IMR-90 (cell line): ENCODE measurements around the gene ABCA10. TPM values are rescaled to one million over a fixed set of nuclear protein-coding genes. Genes with fewer than 3 reads are reported as not detected.

Experiments
- ATAC-seq: fragments of 200-7000 bp; cut with Tn5 transposase; 2 replicates; pipeline ENCODE4 v1.9.1; 2020; ENCODE audit warnings: low read depth, mild to moderate bottlenecking, moderate library complexity
- BruUV-seq: library from RNA; stranded (reverse); fragments of 400-500 nt; replicated peaks from 2 replicates; lab custom pipeline; 2021; lab: Mats Ljungman, UMichigan
- CTCF ChIA-PET: fragments of 300-600 bp; formaldehyde crosslinking; extraction: SDS; loops from one replicate; lab custom pipeline; 2021; ENCODE audit warnings: antibody characterized with exemption; lab: Yijun Ruan, JAX
- POLR2A ChIA-PET: fragments of 300-600 bp; sonication (Branson Sonifier 250); formaldehyde crosslinking; loops from one replicate; lab custom pipeline; 2022; ENCODE audit warnings: antibody characterized with exemption; ENCODE audit not compliant: unreplicated experiment; lab: Charles Lee
- DNase-seq: peaks from one replicate; pipeline ENCODE4 v3.0.0; 2013
- H2AFZ ChIP-seq: replicated peaks from 2 replicates; pipeline ENCODE3; 2013; ENCODE audit warnings: low read length, mild to moderate bottlenecking; ENCODE audit not compliant: poor library complexity
- H2AK5ac ChIP-seq: 2 replicates; pipeline ENCODE4 v1.6.1; 2013; ENCODE audit warnings: low read depth, low read length, inconsistent platforms
- H2AK9ac ChIP-seq: replicated peaks from 2 replicates; pipeline ENCODE3; 2013; ENCODE audit warnings: mild to moderate bottlenecking, low read depth, low read length, moderate library complexity; ENCODE audit not compliant: poor library complexity
- H2BK120ac ChIP-seq: 2 replicates; pipeline ENCODE4 v1.6.1; 2013; ENCODE audit warnings: low read depth, low read length, inconsistent platforms
- H2BK15ac ChIP-seq: 3 replicates; pipeline ENCODE4 v1.6.1; 2013; ENCODE audit warnings: low read depth, low read length, inconsistent platforms
- H2BK20ac ChIP-seq: 2 replicates; pipeline ENCODE4 v1.6.1; 2013; ENCODE audit warnings: low read depth, mild to moderate bottlenecking, inconsistent platforms, low read length, moderate library complexity
- H2BK5ac ChIP-seq: 2 replicates; pipeline ENCODE4 v1.6.1; 2013; ENCODE audit warnings: mild to moderate bottlenecking, low read depth, low read length, inconsistent platforms; ENCODE audit not compliant: poor library complexity, severe bottlenecking
- H3K14ac ChIP-seq: replicated peaks from 2 replicates; pipeline ENCODE4 v1.6.1; 2013; ENCODE audit warnings: low read depth, low read length, inconsistent platforms
- H3K18ac ChIP-seq: 2 replicates; pipeline ENCODE4 v1.6.1; 2013; ENCODE audit warnings: low read depth, low read length, control low read depth
- H3K23ac ChIP-seq: 2 replicates; pipeline ENCODE4 v1.6.1; 2013; ENCODE audit warnings: low read depth, low read length, inconsistent platforms
- H3K27ac ChIP-seq: 2 replicates; pipeline ENCODE4 v1.5.1; 2013; ENCODE audit warnings: mild to moderate bottlenecking, control low read depth, low read length; ENCODE audit not compliant: insufficient read depth
- H3K27me3 ChIP-seq: 2 replicates; pipeline ENCODE4 v1.6.1; 2013; ENCODE audit warnings: low read length; ENCODE audit not compliant: control insufficient read depth, insufficient read depth
- H3K36me3 ChIP-seq: 2 replicates; pipeline ENCODE4 v1.6.1; 2013; ENCODE audit warnings: low read length, mixed read lengths; ENCODE audit not compliant: control insufficient read depth, insufficient read depth
- H3K4ac ChIP-seq: 2 replicates; pipeline ENCODE4 v1.6.1; 2013; ENCODE audit warnings: low read depth, low read length, inconsistent platforms
- H3K4me1 ChIP-seq: 2 replicates; pipeline ENCODE4 v1.6.1; 2013; ENCODE audit warnings: low read length, mixed read lengths; ENCODE audit not compliant: control insufficient read depth, insufficient read depth
- H3K4me2 ChIP-seq: 2 replicates; pipeline ENCODE4 v1.6.1; 2013; ENCODE audit warnings: low read depth, mild to moderate bottlenecking, control low read depth, low read length, moderate library complexity
- H3K4me3 ChIP-seq: 2 replicates; pipeline ENCODE4 v1.5.1; 2013; ENCODE audit warnings: low read depth, mild to moderate bottlenecking, control low read depth, low read length, moderate library complexity; ENCODE audit not compliant: insufficient read depth
- H3K56ac ChIP-seq: 2 replicates; pipeline ENCODE4 v1.6.1; 2013; ENCODE audit warnings: low read length, inconsistent platforms; ENCODE audit not compliant: insufficient read depth; ENCODE audit errors: extremely low read depth
- H3K79me1 ChIP-seq, 2 experiments: 2 replicates each; pipeline ENCODE4 v1.6.1; 2013; ENCODE audit warnings: low read length in 2 of 2, inconsistent platforms in 1 of 2, low read depth in 1 of 2
- H3K9ac ChIP-seq: 2 replicates; pipeline ENCODE4 v1.6.1; 2013; ENCODE audit warnings: low read depth, low read length, control low read depth
- H3K9me1 ChIP-seq: 2 replicates; pipeline ENCODE4 v1.6.1; 2013; ENCODE audit warnings: low read length, inconsistent platforms; ENCODE audit not compliant: insufficient read depth
- H3K9me3 ChIP-seq: 2 replicates; pipeline ENCODE4 v1.6.1; 2013; ENCODE audit warnings: low read length; ENCODE audit not compliant: control insufficient read depth, insufficient read depth
- H4K20me1 ChIP-seq: 2 replicates; pipeline ENCODE4 v1.6.1; 2013; ENCODE audit warnings: low read length, inconsistent platforms; ENCODE audit not compliant: insufficient read depth
- H4K5ac ChIP-seq: 2 replicates; pipeline ENCODE4 v1.6.1; 2013; ENCODE audit warnings: mild to moderate bottlenecking, low read depth, low read length, control low read depth
- H4K8ac ChIP-seq, 2 experiments: 2 replicates each; pipeline ENCODE4 v1.6.1; 2013; ENCODE audit warnings: low read depth in 2 of 2, low read length in 2 of 2, control low read depth in 1 of 2, inconsistent platforms in 1 of 2
- H4K91ac ChIP-seq: 2 replicates; pipeline ENCODE4 v1.6.1; 2013; ENCODE audit warnings: low read depth, low read length, inconsistent platforms; ENCODE audit not compliant: insufficient read depth
- BHLHE40 ChIP-seq: fragments of 150-350 bp; IDR thresholded peaks from 2 replicates; pipeline ENCODE4 v1.6.1; 2016; ENCODE audit warnings: mild to moderate bottlenecking, low read depth, low read length
- CEBPB ChIP-seq: IDR thresholded peaks from 2 replicates; pipeline ENCODE4 v1.6.1; 2012; ENCODE audit warnings: low read depth, low read length, improper control_type of control experiment
- CHD1 ChIP-seq: IDR thresholded peaks from 2 replicates; pipeline ENCODE4 v1.6.1; 2012; ENCODE audit warnings: low read depth, low read length, improper control_type of control experiment
- CTCF ChIP-seq: conservative IDR thresholded peaks from 2 replicates; pipeline ENCODE4 v1.5.1; 2012; ENCODE audit warnings: mild to moderate bottlenecking, low read depth, low read length, improper control_type of control experiment
- MAFK ChIP-seq: IDR thresholded peaks from 2 replicates; pipeline ENCODE4 v1.6.1; 2012; ENCODE audit warnings: low read depth, low read length, improper control_type of control experiment
- MAZ ChIP-seq: IDR thresholded peaks from 2 replicates; pipeline ENCODE4 v1.6.1; 2012; ENCODE audit warnings: low read depth, mild to moderate bottlenecking, low read length, improper control_type of control experiment, moderate library complexity, borderline replicate concordance
- MXI1 ChIP-seq: IDR thresholded peaks from 2 replicates; pipeline ENCODE4 v1.6.1; 2012; ENCODE audit warnings: low read depth, mild to moderate bottlenecking, low read length, moderate library complexity, borderline replicate concordance
- NFE2L2 ChIP-seq: fragments of 150-350 bp; IDR thresholded peaks from 2 replicates; pipeline ENCODE4 v1.6.1; 2016; ENCODE audit warnings: low read depth, mild to moderate bottlenecking, low read length
- RFX5 ChIP-seq: IDR thresholded peaks from 2 replicates; pipeline ENCODE4 v1.8.0; 2012; ENCODE audit warnings: low read depth, mild to moderate bottlenecking, low read length, moderate library complexity
- SMC3 ChIP-seq: fragments of 150-350 bp; IDR thresholded peaks from 2 replicates; pipeline ENCODE4 v1.6.1; 2016; ENCODE audit warnings: low read depth, mild to moderate bottlenecking, antibody characterized with exemption, low read length, moderate library complexity
- USF2 ChIP-seq: fragments of 150-350 bp; IDR thresholded peaks from 2 replicates; pipeline ENCODE4 v1.6.1; 2017; ENCODE audit warnings: mild to moderate bottlenecking, antibody characterized with exemption, low read length, low read depth
- dilution Hi-C: fragments of 300-500 bp; cut with HindIII; formaldehyde crosslinking; loops from one replicate; pipeline ENCODE4 v1.14.3; 2018; ENCODE audit warnings: low sequenced_read_pairs; ENCODE audit not compliant: unreplicated experiment
- in situ Hi-C: fragments of 300-500 bp; cut with MboI; formaldehyde crosslinking; loops from 3 replicates; pipeline ENCODE4 v1.14.3; 2019; ENCODE audit warnings: low sequenced_read_pairs, inconsistent platforms, mixed read lengths
- intact Hi-C: fragments of 100-400 bp; cut with micrococcal nuclease; formaldehyde crosslinking; loops from 2 replicates; pipeline ENCODE4 v1.10.0; 2022
- polyA plus RNA-seq, 3 experiments: library from polyadenylated mRNA; depleted of rRNA; stranded (reverse); fragments of >200 nt; gene quantifications; 2 replicates each; pipeline ENCODE4 v1.2.3, GENCODE V29; 2012; ENCODE audit warnings: low replicate concordance in 1 of 3
- total RNA-seq: library from RNA; depleted of rRNA; stranded (reverse); fragments of >200 nt; gene quantifications from 2 replicates; pipeline ENCODE4 v1.2.3, GENCODE V29; 2012

ABCA10 gene
- total and polyA plus RNA-seq, 2 of the 4 experiments (the other 2 are of a cell fraction), result under 0.01 to 0.03 TPM

- BruUV-seq, result no TSS peak
- H3K4me2 ChIP-seq, result no peak overlapping the region
- no peaks in the 10 kb centered on the region for H4K20me1 ChIP-seq
- DNase-seq (no peak), ATAC-seq (no peak)
- no peak overlapping the region for H3K23ac ChIP-seq
- H3K27ac ChIP-seq, result no peak overlapping the region
- no peak overlapping the region for H3K9ac ChIP-seq
- POLR2A ChIA-PET, result no interaction called here
- no peak overlapping the region for H3K18ac ChIP-seq
- in situ Hi-C loops (no loop called here), dilution Hi-C loops (no loop called here), intact Hi-C loops (no loop called here)
- H3K4me3 ChIP-seq, result no peak overlapping the region
- H2BK20ac ChIP-seq, result no peak overlapping the region
- H2AK5ac ChIP-seq, result no peak overlapping the region
- no peak overlapping the region for H2AFZ ChIP-seq
- no peak overlapping the region for H4K5ac ChIP-seq
- H2BK120ac ChIP-seq, result no peak overlapping the region
- H3K27me3 ChIP-seq, result no peaks in the 10 kb centered on the region
- no peaks in the 10 kb centered on the region for H3K36me3 ChIP-seq
- no peak for TF ChIP-seq NFE2L2
- no peak for TF ChIP-seq SMC3
- TF ChIP-seq CEBPB, result no peak
- no peak for TF ChIP-seq MAZ
- TF ChIP-seq BHLHE40, result no peak
- TF ChIP-seq USF2, result no peak
- TF ChIP-seq MAFK, result no peak
- no peak for TF ChIP-seq CHD1
- TF ChIP-seq RFX5, result no peak
- no peak for TF ChIP-seq CTCF
- no peak for TF ChIP-seq MXI1
- no peak overlapping the region for H2BK5ac ChIP-seq
- H2BK15ac ChIP-seq, result no peak overlapping the region
- no peak overlapping the region for H3K14ac ChIP-seq
- H3K79me1 ChIP-seq, result no peaks in the 10 kb centered on the region
- no peak overlapping the region for H3K4ac ChIP-seq
- no peak overlapping the region for H4K91ac ChIP-seq
- H3K56ac ChIP-seq, result no peak overlapping the region
- no peak overlapping the region for H4K8ac ChIP-seq
- H3K4me1 ChIP-seq, result no peaks in the 10 kb centered on the region
- H3K9me1 ChIP-seq, result 0 out of 2 replicates have a peak, but pooled peaks cover 3% of the 10 kb centered on the region
- H2AK9ac ChIP-seq, result no peak overlapping the region
- CTCF ChIA-PET, result no interaction called here
- no peaks in the 10 kb centered on the region for H3K9me3 ChIP-seq
These were observed 4.0 kb upstream of the ABCA10 start for GRCh38 chr17:69232650-69233049.
